ENCODE measurements around the gene SV2C. TPM values are rescaled to one million over a fixed set of nuclear protein-coding genes. Genes with fewer than 3 reads are reported as not detected.

The SV2C gene
- total RNA-seq, 4 donors from 2014 or later: 0.16 to 2.6 (median 0.30) TPM

GRCh38 chr5:76152161-76152560, 69.0 kb downstream of the SV2C start:
- in situ Hi-C loops (cut with MboI; ENCODE audit: low pct_ligation_motif_present in 1 of 4, low pct_unique_long_range_greater_than_20kb in 1 of 4, low sequenced_read_pairs in 3 of 4): no loop called here
- no peak for DNase-seq
- no peak for TF ChIP-seq POLR2A (IDR thresholded peaks at IDR 0.05)
- TF ChIP-seq, protein P1, sequence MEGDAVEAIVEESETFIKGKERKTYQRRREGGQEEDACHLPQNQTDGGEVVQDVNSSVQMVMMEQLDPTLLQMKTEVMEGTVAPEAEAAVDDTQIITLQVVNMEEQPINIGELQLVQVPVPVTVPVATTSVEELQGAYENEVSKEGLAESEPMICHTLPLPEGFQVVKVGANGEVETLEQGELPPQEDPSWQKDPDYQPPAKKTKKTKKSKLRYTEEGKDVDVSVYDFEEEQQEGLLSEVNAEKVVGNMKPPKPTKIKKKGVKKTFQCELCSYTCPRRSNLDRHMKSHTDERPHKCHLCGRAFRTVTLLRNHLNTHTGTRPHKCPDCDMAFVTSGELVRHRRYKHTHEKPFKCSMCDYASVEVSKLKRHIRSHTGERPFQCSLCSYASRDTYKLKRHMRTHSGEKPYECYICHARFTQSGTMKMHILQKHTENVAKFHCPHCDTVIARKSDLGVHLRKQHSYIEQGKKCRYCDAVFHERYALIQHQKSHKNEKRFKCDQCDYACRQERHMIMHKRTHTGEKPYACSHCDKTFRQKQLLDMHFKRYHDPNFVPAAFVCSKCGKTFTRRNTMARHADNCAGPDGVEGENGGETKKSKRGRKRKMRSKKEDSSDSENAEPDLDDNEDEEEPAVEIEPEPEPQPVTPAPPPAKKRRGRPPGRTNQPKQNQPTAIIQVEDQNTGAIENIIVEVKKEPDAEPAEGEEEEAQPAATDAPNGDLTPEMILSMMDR (IDR thresholded peaks at IDR 0.05): no peak
- TF ChIP-seq EP300 (IDR thresholded peaks at IDR 0.05; ENCODE audit: low read depth): no peak
- no peak for TF ChIP-seq POLR2AphosphoS5 (IDR thresholded peaks at IDR 0.05)
- WGBS, 2 donors (ENCODE audit: low coverage in 1 of 2): 64 to 78% methylated on average over 3 of the region's 3 CpGs
- no peak overlapping the region for H3K4me3 ChIP-seq
- H3K27me3 ChIP-seq: peaks cover 2% of the 10 kb centered on the region
- no peaks in the 10 kb centered on the region for H3K4me1 ChIP-seq
- no peak overlapping the region for H3K27ac ChIP-seq
- intact Hi-C loops (cut with DNase I; ENCODE audit: low total_unique reads): no loop called here
- H3K9me3 ChIP-seq: no peaks in the 10 kb centered on the region
- H3K36me3 ChIP-seq: no peaks in the 10 kb centered on the region

DNA sequence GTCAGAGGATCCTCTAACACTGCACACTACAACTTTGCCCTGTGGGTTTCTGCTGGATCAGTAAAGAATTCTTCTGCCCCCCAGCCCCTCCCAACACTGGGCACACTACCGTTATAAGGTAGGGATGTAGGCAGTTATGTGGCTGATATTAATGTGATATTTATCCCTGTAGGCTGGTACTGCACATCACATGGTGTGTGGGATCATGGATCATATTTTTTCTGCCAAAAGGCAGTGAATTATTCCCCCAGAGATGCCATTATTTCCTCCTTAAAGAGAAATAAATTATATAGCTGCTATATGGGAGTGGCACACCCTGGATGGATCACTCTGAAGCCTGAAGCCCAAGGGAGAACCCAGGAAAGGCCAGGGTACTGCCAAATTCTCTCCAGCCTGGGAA, 69.5 kb downstream of the SV2C start:
- WGBS, 2 donors (ENCODE audit: low coverage in 1 of 2): 86% methylated on average over 1 of the region's 1 CpG; no CpG with 5 or more reads in 1 of the 2 donors
- Histone ChIP-seq H3K4me3 (no peak overlapping the region), H3K4me1 (no peaks in the 10 kb centered on the region), H3K27me3 (peaks cover 2% of the 10 kb centered on the region), H3K36me3 (no peaks in the 10 kb centered on the region), H3K9me3 (no peaks in the 10 kb centered on the region), H3K27ac (no peak overlapping the region)
- TF ChIP-seq POLR2AphosphoS5 (IDR thresholded peaks at IDR 0.05): no peak
- TF ChIP-seq, protein P1 (IDR thresholded peaks at IDR 0.05): no peak
- no peak for TF ChIP-seq EP300 (IDR thresholded peaks at IDR 0.05; ENCODE audit: low read depth)
- no peak for TF ChIP-seq POLR2A (IDR thresholded peaks at IDR 0.05)
- in situ Hi-C loops (cut with MboI; ENCODE audit: low pct_ligation_motif_present in 1 of 4, low pct_unique_long_range_greater_than_20kb in 1 of 4, low sequenced_read_pairs in 3 of 4): no loop called here
- DNase-seq: no peak
- intact Hi-C loops (cut with DNase I; ENCODE audit: low total_unique reads): no loop called here

- Histone ChIP-seq H3K9me3 (no peaks in the 10 kb centered on the region), H3K27ac (no peak overlapping the region), H3K4me3 (no peak overlapping the region), H3K36me3 (no peaks in the 10 kb centered on the region), H3K4me1 (no peaks in the 10 kb centered on the region), H3K27me3 (peaks cover 2% of the 10 kb centered on the region)
- DNase-seq: no peak
- WGBS, 2 donors (ENCODE audit: low coverage in 1 of 2): 75 to 78% methylated on average over 2 of the region's 2 CpGs
- intact Hi-C loops (cut with DNase I; ENCODE audit: low total_unique reads) (no loop called here), in situ Hi-C loops (cut with MboI; ENCODE audit: low pct_ligation_motif_present in 1 of 4, low pct_unique_long_range_greater_than_20kb in 1 of 4, low sequenced_read_pairs in 3 of 4) (no loop called here)
- TF ChIP-seq POLR2AphosphoS5 (IDR thresholded peaks at IDR 0.05) (no peak), POLR2A (IDR thresholded peaks at IDR 0.05) (no peak), EP300 (IDR thresholded peaks at IDR 0.05; ENCODE audit: low read depth) (no peak)
- TF ChIP-seq, protein P1 (IDR thresholded peaks at IDR 0.05): no peak
Observed at GRCh38 chr5:76153271-76153670, 70.1 kb downstream of the SV2C start.

DNA sequence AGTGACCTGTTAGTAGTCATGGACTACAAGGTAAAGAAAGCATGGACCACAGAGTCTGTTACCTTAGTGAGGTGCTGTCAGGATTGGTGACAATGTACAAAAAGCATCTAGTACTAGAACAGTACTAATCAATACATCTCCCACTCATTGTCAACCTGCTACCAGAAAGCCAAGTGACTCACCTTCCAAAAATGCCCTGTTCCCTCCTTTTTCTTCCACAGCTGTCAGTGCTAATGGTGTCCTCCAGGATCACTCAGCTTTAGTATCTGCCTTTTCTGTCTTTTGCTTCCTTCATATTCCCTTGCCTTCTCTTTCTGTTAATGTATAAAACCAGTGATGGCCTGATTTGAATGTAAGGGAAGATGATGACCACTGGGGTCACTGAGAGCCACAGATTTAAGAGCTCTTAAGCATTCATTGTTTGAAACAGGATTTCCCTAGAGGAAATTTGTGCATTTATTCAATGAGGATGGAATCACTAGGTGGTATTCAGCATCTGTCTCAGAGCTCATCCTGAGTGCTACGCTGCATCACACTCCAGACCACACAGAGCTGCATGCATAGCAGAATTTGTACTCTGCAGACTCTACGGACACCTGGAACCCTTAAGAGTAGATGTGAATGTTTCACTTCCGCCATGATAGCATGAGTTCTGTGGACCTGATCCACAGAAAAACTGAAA, 71.0 kb downstream of the SV2C start:
- in situ Hi-C loops (cut with MboI; ENCODE audit: low pct_ligation_motif_present in 1 of 4, low pct_unique_long_range_greater_than_20kb in 1 of 4, low sequenced_read_pairs in 3 of 4) (no loop called here), intact Hi-C loops (cut with DNase I; ENCODE audit: low total_unique reads) (no loop called here)
- Histone ChIP-seq H3K27ac (no peak overlapping the region), H3K27me3 (peaks cover 2% of the 10 kb centered on the region), H3K36me3 (no peaks in the 10 kb centered on the region), H3K4me1 (no peaks in the 10 kb centered on the region), H3K4me3 (no peak overlapping the region), H3K9me3 (no peaks in the 10 kb centered on the region)
- DNase-seq: no peak
- WGBS, 2 donors (ENCODE audit: low coverage in 1 of 2): 90% methylated on average over 3 of the region's 3 CpGs; no CpG with 5 or more reads in 1 of the 2 donors
- TF ChIP-seq POLR2A (IDR thresholded peaks at IDR 0.05) (no peak), POLR2AphosphoS5 (IDR thresholded peaks at IDR 0.05) (no peak), EP300 (IDR thresholded peaks at IDR 0.05; ENCODE audit: low read depth) (no peak)
- TF ChIP-seq, protein P1 (IDR thresholded peaks at IDR 0.05): no peak
